IPS-11a (cell line): ENCODE data around the gene OSBPL2.

Experiments
- H3K4me3 ChIP-seq: one replicate; pipeline ENCODE4 v1.5.1; 2013; ENCODE audit warnings: low read depth, low read length, control low read depth

Gene OSBPL2

GRCh38 chr20:62237801-62238568, at the start of gene OSBPL2:
TSS of gene OSBPL2 (plus strand) at chr20:62238521. CDS start at chr20:62256185, 17,664 bp downstream.
- peak within 1 kb of the TSS; percentile 75 for H3K4me3 ChIP-seq

- no peak overlapping the region for H3K4me3 ChIP-seq
These were observed 47.5 kb upstream of the OSBPL2 start for GRCh38 chr20:62190639-62191411.

GRCh38 chr20:62191781-62192559, 46.4 kb upstream of the OSBPL2 start:
- H3K4me3 ChIP-seq = no peak overlapping the region

- no peak overlapping the region for H3K4me3 ChIP-seq
These were observed 45.7 kb upstream of the OSBPL2 start for GRCh38 chr20:62192635-62193034.

DNA sequence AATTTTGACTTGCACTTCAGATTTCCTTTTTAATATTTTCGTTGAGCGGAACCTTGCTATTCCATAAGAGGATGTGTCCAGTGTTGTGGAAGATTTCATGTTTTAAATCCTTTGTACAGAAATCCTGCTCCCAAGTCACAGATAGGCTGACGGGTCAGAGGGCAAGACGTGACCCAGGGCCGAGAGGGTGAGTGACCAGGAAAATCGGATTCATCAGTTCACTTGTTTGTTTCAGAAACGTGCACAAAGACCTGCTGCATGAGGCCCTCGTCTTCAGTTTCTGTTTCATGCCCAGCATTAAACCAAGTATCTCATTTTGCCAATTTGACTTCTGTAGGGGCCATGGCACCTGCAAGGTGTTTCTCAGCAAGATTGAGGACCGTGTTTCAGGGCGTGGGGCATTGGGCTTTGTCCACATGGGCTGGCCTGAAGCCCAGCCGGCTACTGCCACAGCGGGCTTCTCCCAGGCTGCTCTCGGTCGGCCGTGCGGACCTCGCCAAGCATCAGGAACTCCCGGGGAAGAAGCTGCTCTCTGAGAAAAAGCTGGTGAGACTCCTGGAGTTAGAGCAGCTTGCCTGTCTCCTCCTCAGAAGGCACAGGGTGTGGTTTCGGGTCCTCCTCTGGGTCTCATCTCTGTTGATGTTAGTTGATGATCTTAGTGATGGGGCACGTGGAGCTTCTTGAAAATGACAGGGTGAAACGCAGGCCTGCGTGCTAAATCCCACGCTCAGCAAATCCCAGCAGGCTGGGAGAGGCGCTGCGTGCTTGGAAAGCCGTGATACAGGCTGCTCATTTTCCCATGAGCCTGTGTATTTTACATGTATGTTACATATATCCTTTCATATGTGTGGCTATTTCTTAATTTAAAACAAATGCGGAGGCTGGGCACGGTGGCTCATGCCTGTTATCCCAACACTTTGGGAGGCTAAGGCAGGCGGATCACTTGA, 45.0 kb upstream of the OSBPL2 start:
- no peak overlapping the region for H3K4me3 ChIP-seq

DNA sequence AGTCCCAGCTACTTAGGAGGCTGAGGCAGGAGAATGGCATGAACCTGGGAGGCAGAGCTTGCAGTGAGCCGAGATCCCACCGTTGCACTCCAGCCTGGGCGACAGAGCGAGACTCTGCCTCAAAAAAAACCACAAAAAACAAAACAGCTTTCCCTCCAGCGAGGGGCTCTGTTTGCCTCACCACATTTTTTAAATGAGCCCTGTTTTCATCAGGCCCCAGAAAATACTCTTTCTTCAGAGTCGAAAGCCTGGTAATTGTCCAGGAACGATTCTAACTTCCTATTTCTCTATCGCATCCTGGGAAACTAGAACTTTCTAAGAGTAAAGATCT, 43.3 kb upstream of the OSBPL2 start:
- H3K4me3 ChIP-seq = no peak overlapping the region

GRCh38 chr20:62195736-62196135, 42.6 kb upstream of the OSBPL2 start:
- no peak overlapping the region for H3K4me3 ChIP-seq

DNA sequence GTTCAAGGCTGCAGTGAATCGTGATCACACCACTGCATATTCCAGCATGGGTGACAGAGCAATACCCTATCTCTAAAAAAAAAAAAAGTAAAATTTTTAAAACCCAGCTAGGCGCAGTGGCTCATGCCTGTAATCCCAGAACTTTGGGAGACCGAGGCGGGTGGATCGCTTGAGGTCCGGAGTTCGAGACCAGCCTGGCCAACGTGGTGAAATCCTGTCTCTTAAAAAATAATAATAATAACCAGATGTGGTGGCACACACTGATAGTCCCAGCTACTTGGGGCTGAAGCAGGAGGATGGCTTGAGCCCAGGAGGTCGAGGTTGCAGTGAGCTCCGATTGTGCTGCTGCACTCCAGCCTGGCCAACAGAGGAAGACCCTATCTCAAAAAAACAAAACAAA, 42.0 kb upstream of the OSBPL2 start:
- no peak overlapping the region for H3K4me3 ChIP-seq

DNA sequence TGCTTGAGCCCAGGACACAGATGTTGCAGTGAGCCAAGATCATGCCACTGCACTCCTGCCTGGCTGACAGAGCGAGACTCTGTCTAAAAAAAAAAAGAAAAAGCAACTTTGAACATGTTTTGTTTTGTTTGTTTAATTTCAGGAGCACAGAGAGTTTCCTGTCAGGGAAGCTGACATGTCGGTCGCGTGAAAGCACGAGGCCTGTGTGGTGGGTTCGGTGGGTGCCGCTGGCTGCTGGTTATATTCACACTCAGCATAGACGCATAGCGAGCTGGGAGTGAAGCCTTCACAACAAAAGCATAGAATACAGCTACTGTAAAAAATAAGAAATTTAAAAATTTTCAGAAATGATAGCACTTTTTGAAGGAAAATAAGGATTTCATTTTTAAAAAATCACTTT, 41.0 kb upstream of the OSBPL2 start:
- no peak overlapping the region for H3K4me3 ChIP-seq

DNA sequence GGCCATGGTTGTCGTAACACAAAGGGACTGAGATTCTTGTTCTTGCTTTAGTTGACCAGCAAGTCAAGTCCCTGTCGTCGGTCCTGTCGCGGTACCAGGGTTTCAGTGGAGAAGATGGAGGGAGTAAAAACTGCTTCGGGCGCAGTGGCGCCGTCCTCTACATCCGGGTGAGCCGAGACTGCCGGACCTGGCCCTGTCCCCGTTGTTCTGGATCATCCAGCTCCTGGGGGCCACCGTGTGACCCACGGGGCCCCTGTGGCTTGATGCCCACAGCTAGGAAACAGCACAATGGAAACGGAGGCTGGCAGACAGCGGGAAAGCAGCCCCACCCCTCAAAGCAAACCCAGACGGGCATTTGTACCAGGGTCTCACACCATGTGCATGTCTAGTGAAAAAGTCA, 40.5 kb upstream of the OSBPL2 start:
- no peak overlapping the region for H3K4me3 ChIP-seq

DNA sequence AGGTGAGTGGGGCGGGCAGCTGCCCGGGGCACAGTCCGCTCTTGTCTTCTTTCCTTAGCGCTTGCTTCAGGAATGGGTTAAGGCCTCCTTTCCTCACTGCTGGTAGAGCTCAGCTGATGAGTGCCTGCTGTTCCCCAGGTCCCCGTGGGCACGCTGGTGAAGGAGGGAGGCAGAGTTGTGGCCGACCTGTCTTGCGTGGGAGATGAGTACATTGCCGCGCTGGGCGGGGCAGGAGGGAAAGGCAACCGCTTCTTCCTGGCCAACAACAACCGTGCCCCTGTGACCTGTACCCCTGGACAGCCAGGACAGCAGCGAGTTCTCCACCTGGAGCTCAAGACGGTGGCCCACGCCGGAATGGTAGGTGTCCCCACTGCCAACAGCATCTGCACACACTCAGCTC, 39.8 kb upstream of the OSBPL2 start:
- no peak overlapping the region for H3K4me3 ChIP-seq

DNA sequence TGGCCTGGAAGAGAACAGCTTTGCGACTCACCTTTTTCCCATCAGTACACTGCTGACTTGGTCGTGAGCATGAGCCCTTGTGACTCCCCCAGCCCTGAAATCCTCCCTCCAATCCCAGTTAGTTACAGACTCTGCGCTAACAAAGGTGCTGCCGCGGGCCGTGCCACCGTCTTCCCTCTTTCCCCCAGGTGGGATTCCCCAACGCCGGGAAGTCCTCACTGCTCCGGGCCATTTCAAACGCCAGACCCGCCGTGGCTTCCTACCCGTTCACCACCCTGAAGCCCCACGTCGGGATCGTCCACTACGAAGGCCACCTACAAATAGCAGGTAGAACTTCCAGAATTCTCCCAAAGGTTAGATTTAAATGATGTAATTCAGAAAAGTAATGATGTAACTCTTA, 39.4 kb upstream of the OSBPL2 start:
- no peak overlapping the region for H3K4me3 ChIP-seq

GRCh38 chr20:62200491-62201172, 37.7 kb upstream of the OSBPL2 start:
- no peak overlapping the region for H3K4me3 ChIP-seq

GRCh38 chr20:62201173-62202082, 36.9 kb upstream of the OSBPL2 start:
- H3K4me3 ChIP-seq = no peak overlapping the region

- H3K4me3 ChIP-seq = no peak overlapping the region
These were observed 36.3 kb upstream of the OSBPL2 start for GRCh38 chr20:62202083-62202395.

- no peak overlapping the region for H3K4me3 ChIP-seq
These were observed 35.5 kb upstream of the OSBPL2 start for GRCh38 chr20:62202676-62203377.

GRCh38 chr20:62203378-62204030, 34.8 kb upstream of the OSBPL2 start:
- H3K4me3 ChIP-seq = no peak overlapping the region
